ENCODE data around the gene RAB30.
A peak's percentile ranks its signal among the peaks of the same experiment; 100 is the strongest.
"Not testable (repeated sequence)": the region's sequence is repeated elsewhere in the genome, so short reads cannot be mapped to it uniquely, and the experiment has no call there.

Gene RAB30

DNA sequence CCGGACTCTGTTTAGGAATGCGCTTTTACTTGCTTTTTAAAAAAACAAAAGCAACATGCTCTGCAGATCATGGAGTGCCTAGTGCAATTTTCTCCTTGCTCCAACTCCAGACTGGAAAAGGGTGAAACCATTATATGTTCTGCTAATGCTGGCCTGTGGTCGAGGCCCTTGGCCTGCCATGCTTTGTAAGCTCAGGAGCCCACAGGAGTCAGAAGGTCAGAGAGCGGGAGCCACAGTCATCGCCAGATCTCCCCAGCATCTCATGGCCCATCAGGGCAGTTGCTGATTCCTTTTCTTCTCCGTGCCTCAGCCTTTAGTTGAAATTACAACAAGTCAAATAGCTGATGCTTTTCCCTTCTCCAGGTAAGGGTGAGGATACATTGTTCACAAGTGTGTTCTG, 89.8 kb downstream of the RAB30 start:
- no peak for DNase-seq (ENCODE audit: low spot score)

DNA sequence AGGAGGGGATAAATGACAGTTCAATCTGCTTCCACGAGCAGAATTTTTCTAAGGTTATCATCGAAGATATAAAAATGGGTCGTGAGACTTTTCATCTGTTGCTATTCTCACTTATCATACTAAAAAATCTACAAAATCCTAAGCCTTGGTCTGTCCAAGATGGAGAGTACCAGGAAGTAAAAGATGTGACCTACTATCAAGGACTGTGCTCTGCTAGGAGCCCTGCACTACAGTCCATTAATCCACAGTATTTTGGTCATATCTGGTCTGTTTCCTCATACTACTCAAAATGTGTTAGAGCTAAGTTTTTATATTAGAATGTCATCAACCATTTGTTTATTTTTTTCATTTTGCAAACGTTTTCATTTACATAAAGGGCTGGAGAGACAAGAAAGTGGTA, 90.8 kb downstream of the RAB30 start:
- no peak for DNase-seq (ENCODE audit: low spot score)

DNA sequence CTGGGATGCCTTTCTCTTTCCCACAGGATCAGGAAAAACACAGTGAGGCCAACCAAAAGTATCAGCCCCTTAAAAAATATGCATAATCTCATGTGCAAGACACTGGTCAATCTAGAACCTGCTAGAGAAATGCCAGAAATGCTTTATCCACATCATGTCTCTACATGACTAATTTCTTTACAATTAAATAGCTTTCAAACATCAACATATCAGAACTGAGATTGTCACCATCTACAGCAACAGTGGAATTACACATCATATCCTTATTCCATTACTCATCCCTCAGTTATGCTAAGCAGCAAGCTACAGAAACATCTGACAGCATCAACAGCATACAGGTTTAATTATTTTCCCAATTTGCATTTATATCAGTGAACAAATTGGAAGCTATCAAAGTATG, 91.4 kb downstream of the RAB30 start:
- peak; percentile 92 for DNase-seq (ENCODE audit: low spot score)

DNA sequence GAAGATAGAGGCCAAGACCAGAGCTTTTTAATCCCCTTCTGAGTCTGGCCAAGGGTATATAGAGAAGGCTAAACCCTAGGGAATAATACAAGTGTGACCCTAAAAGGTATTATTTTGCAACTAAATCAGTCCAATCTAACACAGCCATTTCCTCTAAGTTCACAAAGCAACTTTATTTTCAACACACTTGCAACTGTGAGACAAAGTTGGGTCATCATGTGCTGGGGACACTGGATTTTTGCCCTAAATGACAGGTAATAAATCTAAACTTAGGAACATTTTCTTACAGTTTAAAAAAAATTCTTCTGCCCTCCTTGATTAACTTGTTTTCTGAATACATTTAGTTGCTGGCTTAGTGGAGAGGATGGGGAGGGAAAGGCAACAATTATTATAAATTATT, 91.9 kb downstream of the RAB30 start:
- no peak for DNase-seq (ENCODE audit: low spot score)

DNA sequence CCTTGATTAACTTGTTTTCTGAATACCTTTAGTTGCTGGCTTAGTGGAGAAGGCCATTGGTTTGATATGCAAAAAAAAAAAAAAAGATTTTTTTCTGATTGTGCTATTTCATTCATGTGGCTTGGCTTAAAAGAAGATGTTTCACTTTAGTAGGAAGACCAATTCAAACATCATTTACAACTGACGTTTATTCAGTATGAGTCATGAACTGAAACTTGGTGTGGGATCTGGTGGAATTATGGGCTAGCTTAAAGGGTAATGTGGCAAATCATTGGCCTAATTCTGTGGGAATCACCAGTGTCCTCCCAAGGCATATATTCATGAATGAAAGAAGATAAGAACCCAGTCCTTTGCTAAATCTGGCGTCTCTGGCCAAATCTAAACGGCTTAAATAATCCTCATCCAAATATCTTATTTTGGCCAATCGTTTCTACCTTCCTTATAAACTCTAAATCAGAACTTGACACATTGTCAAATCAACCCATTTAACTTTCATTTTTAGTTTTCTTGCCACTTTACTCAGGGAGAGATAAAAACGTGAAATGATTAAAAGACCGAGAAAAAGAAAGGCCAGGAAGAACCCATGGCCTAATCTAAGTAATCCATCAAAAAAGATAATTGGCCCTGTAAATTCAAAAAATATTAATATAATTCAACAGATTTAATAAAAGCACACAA, 93.1 kb downstream of the RAB30 start:
- no peak for DNase-seq (ENCODE audit: low spot score)

DNA sequence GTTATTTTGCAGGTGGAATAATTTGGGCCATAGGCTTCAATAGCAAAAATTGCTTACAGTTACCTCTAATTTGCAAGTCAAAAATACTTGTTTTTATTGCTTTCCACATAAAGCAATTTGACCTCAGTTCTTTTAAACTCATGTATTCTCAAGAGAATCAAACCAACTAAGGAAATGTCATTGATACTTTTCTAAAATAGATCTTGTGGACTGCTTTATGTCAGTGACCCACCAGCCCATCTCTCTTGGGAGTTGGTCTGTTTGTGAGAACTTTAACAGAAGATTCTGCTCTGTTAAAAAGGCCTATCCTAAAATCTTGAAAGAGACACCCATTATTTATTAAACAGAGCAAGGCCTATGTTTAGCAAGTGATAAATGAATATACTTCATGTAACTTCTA, 94.9 kb downstream of the RAB30 start:
- no peak for DNase-seq (ENCODE audit: low spot score)

DNA sequence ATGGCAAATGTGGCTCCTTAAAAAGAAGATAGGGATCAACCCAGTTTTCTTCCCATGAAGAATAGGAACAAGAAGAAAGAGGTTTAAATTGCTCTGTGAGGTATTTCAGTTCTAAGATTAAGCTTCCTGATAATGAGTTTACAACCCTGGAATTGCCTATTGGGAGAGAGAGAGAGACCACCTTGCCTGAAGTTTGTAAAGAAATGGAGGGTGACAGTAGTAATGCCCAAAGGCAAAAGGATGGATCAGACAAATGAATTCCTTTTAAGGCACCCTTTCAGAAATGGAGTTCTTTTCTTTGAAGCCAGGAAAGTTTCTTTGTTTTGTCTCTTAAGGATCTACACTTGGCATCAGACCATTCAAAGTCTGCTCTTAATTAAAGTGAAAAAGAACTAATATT, 95.8 kb downstream of the RAB30 start:
- no peak for DNase-seq (ENCODE audit: low spot score)

DNA sequence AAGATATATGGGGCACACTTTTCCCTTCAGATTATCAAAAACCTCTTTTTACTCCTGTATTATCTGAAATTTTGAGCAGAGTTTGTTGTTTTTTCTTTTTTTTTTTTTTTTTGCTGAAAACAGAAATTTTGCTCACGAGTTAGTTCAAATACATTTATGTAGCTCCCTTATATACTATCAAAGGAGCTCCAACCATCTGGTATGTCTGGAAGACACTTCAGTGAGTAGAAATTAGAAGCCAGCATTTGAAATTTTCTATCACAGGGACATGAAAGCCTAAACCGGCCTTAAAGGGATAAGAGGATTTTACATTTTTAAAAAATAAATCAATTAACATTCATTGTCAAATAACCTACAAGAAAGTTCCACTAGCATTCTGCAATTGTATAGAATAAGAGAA, 96.8 kb downstream of the RAB30 start:
- no peak for DNase-seq (ENCODE audit: low spot score)

DNA sequence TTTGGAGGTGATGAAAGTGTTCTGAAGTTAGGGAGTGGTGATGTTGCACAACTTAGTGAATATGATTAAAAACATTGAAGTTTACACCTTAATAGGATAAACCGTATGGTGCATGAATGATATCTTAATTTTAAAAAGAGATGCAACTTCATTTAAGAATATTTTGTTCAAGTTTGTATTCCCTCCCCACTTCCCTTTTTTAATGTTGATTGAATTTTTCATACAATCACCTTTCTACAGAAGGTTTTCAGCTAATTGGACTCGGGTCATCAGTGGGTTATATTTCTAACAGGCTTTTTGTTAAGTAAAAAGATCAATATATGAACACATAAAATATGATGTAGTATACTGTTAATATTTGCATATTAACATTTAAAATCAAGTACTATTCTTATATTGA, 97.6 kb downstream of the RAB30 start:
- no peak for DNase-seq (ENCODE audit: low spot score)

DNA sequence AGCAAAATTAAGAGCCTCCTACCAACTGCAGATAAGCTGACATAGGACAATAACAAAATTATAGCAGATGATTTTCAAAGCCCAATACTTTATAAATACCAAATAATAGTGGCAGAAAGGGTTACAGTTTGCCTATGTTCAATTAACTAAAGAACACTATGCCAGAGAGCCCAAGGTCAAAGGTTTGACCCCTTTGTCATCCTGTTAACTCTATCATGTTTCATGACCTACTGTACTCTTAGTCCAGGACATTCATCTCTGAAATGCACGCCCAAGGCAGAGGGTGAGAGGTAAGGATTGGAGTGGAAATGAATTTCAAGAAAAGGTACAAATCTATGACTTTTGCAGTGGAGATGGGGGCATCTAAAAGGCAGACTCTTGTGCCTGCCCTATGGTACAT, 99.6 kb downstream of the RAB30 start:
- DNase-seq (ENCODE audit: low spot score) = no peak

DNA sequence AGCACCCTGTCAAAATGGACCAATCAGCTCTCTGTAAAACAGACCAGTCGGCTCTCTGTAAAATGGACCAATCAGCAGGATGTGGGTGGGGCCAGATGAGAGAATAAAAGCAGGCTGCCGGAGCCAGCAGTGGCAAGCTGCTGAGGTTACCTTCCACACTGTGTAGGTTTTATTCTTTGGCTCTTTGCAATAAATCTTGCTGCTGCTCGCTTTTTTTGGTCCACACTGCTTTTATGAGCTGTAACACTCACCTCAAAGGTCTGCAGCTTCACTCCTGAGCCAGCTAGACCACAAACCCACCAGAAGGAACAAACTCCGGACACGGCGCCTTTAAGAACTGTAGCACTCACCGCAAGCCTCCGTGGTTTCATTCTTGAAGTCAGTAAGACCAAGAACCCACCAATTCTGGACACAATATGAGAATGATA, 100.2 kb downstream of the RAB30 start:
- DNase-seq (ENCODE audit: low spot score) = not testable (repeated sequence)

DNA sequence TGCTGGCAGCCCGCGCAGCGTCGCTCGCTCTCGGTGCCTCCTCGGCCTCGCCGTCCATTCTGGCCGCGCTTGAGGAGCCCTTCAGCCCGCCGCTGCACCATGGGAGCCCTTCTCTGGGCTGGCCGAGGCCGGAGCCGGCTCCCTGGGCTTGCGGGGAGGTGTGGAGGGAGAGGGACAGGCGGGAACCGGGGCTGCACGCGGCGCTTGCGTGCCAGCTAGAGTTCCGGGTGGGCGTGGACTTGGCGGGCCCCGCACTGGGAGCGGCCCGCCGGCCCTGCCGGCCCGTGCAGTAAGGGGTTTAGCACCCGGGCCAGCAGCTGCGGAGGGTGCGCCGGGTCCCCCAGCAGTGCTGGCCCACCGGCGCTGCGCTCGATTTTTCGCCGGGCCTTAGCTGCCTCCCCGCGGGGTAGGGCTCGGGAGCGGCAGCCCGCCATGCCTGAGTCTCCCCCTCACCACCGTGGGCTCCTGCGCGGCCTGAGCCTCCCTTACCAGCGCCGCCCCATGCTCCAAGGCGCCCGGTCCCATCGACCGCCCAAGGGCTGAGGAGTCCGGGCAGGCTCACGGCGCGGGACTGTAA, 101.1 kb downstream of the RAB30 start:
- DNase-seq (ENCODE audit: low spot score) = not testable (repeated sequence)

DNA sequence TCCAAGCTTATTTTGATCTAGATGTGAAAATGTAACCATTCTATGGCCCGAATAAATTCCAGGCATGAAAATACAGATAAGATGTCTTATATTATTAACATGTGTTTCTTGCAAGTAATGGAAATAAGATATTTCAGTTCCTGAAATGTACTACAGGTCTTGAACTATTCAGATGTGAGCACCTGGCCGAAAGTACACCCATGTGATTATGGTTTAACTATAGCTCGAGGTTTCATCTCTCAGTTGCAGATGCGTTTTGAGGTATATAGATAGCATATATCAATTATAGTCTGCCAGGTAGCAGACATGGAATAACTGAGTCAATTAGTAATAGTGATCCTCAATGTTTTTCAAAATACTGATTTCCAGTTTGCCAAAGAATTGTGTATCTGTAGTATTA, 101.9 kb downstream of the RAB30 start:
- DNase-seq (ENCODE audit: low spot score) = no peak

DNA sequence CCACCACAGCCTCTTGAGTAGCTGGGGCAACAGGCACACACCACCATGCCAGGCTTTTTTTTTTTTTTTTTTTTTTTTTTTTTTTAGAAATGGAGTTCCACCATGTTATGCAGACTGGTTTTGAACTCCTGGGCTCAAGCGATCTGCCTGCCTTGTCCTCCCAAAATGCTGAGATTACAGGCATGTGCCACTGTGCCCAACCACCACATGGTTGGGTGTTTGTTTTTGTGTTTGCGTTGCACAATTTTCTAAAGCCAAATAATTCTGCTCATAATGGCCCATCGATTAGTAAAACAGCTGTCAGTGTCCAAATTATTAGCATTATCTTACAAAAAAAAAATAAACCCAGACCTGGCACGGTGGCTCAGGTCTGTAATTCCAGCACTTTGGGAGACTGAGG, 104.3 kb downstream of the RAB30 start:
- no peak for DNase-seq (ENCODE audit: low spot score)

DNA sequence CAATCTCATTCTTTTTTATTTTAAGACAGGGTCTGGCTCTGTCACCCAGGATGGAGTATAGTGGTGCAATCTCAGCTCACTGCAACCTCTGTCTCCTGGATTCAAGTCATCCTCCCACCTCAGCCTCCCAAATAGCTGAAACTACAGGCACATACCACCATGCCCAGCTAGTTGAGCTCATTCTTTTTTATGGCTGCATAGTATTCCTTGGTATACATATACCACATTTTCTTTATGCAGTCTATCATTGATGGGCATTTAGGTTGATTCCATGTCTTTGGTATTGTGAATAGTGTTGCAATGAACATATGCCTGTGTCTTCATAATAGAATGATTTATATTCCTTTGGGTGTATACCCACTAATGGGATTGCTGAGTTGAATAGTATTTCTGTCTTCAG, 109.7 kb downstream of the RAB30 start:
- not testable (repeated sequence) for DNase-seq (ENCODE audit: low spot score)

DNA sequence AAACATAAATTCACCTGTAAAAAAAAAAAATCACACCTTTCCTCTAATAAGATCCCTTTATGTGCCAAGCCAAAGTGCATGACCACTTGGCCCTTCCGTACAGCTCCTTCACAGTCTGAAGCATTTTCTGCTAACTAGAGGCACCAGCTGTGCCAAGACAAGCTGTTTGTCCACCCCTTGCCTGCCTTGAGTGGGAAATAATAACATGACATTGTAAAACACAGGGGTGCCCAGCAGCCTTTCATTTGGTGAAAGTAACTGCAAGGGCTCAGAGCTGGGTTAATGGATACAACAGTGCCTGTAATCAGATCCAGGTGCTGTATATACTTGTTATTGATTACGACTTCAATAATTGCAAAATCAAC, 110.9 kb downstream of the RAB30 start:
- no peak for DNase-seq (ENCODE audit: low spot score)

DNA sequence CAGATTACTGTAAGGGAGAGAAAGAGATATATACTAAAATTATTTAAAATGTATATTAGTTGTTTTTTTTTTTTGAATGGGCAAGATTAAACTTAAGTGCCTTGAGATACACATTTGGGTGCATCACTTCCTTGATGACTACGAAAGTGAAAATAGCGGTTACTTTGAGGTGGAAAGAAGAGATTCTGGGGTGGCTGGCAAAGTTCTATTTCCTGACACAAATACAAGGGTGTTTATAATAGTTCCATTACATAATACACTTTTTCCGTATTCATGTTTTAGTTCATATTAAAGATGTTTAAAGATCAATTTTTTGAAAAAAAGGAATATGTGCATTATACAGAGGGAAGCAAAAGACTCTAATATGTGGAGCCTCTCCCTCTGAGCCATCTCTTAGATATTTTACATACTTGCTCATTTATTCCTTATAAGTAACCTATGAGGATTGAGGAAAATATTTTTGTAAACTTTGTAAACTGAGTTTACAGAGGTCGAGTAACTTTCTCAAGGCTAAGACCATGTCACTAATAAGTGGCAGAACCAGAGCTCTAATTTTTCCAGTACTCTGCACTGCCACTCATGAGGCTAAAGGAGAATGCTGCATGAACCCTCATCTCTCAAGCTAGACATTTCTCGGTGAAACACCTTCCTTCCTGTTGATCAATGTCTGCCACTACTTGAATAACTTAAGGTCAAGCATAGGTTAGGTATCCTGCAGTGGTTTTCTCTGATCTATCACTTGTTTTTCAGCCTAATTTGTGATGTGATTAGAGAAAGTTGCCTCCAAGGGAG, 111.5 kb downstream of the RAB30 start:
- no peak for DNase-seq (ENCODE audit: low spot score)

DNA sequence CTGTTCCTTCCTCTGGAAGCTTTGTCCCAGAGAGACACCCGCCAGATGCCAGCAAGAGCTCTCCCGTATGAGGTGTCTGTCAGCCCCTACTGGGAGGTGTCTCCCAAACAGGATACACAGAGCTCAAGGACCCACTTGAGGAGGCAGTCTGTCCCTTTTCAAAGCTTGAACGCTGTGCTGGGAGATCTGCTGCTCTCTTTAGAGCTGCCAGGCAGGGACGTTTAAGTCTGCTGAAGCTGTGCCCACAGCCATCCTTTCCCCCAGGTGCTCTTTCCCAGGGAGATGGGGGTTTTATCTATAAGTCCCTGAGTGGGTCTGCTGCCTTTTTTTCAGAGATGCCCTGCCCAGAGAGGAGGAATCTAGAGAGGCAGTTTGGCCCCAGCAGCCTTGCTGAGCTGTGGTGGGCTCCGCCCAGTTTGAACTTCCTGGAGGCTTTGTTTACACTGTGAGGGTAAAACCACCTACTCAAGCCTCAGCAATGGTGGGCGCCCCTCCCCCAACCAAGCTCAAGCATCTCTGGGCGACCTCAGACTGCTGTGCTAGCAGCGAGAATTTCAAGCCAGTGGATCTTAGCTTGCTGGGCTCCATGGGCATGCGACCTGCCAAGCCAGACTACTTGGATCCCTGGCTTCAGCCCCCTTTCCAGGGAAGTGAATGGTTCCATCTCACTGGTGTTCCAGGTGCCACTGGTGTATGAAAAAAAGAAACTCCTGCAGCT, 115.8 kb downstream of the RAB30 start:
- not testable (repeated sequence) for DNase-seq (ENCODE audit: low spot score)

DNA sequence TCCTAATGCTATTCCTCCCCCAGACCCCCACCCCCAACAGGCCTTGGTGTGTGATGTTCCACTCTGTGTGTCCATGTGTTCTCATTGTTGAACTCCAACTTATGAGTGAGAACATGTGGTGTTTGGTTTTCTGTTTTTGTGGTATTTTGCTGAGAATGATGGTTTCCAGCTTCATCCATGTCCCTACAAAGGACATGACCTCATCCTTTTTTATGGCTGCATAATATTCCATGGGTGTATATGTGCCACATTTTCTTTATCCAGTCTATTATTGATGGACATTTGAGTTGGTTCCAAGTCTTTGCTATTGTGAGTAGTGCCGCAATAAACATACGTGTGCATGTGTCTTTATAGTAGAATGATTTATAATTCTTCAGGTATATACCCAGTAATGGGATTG, 121.2 kb downstream of the RAB30 start:
- DNase-seq (ENCODE audit: low spot score) = not testable (repeated sequence)

DNA sequence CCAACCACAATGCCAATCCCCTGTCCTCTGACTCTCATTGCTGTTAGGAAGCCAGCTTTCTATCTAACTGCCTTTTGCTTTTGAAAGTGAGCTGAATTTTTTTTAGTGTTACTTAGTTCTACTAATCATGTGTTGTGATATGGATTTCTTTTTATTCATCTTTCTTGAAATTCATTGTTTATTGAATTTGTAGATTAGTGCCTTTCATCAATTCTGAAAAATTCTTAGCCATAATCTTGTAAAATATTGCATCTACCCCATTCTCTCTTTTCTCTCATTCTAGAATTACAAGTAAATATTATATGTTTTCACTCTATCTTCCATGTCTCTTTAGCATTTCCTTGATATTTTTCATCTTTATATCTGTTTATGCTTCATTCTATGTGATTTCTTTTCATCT, 122.3 kb downstream of the RAB30 start:
- no peak for DNase-seq (ENCODE audit: low spot score)

DNA sequence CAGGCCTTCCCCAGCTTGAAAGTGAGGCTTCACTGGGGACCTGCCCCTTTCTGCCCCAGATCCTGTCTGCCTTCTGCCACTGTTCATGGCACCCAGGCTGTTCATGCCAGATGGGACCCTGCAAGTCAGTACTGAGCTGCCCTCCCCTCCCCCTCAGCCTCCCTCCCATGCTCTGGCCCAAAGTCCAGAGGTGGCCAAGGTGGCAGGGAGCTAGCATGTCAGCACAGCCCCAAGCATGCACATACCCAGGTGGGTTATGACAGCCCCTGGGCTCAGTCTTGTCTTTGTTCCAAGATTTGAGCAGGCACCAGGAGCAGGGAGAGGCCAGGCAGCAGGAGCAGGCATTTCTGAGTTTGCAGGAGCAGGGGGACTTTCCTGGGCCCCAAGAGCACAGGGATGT, 126.0 kb downstream of the RAB30 start:
- DNase-seq (ENCODE audit: low spot score) = no peak

DNA sequence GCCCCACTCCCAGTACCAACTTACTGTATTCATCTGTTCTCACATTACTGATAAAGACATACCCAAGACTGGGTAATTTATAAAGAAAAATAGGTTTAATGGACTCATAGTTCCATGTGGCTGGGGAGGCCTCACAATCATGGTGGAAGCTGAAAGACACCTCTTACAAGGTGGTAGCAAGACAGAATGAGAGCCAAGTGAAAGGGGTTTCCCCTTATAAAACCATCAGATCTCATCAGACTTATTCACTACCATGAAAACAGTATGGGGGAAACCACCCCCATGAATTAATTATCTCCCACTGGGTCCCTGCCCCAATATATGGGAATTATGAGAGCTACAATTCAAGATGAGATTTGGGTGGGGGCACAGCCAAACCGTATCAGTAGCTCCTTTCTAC, 126.7 kb downstream of the RAB30 start:
- DNase-seq (ENCODE audit: low spot score) = not testable (repeated sequence)

DNA sequence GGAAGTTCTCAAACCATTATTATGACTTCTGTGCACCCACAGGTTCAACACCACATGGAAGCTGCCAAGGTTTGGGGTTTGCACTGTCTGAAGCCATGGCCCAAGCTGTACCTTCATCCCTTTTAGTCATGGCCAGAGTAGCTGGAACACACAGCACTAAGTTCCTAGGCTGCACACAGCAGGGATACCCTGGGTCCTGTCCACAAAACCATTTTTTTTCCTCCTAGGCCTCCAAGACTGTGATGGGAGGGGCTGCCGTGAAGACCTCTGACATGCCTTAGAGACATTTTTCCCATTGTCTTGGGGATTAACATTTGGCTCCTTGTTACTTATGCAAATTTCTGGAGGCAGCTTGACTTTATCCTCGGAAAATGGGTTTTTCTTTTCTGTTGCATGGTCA, 127.5 kb downstream of the RAB30 start:
- DNase-seq (ENCODE audit: low spot score) = no peak

Data from RKO (cell line).